Measurements from ENCODE around the gene TCF21. TPM values are rescaled to one million over a fixed set of nuclear protein-coding genes. Genes with fewer than 3 reads are reported as not detected.
"Not testable (repeated sequence)": the region's sequence is repeated elsewhere in the genome, so short reads cannot be mapped to it uniquely, and the experiment has no call there.

TCF21 gene
- total RNA-seq, 1 donor from 2014 or later = 5.2 TPM

DNA sequence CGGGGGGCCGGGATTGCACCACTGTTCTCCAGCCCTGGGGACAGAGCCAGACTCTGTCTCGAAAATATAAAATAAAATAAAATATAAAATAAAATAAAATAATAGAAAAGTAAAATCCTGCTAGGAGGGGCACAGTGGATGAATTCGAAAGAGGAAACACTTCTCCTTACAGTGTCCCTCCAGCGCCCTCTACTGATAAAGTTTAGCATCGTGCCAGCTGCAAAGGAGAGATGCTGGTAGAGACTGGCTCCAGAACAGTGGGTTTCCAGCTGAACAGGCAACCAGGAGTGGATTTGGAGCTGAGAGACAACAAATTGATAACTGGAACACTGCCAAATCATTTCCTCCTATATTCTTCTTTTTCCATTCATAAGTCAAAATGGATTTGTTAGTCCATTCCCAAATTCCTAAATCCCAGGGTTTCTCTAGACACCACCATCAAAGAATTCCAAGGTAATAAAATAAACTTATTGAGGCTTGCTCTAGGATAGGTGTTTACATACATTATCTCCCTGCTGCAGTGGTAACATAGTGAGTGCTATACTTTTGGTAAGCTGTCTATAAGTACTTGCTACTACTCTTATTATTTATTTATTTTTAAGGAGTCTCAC is 32.4 kb downstream of the TCF21 start:
- no peak for DNase-seq (ENCODE audit: low spot score)

DNA sequence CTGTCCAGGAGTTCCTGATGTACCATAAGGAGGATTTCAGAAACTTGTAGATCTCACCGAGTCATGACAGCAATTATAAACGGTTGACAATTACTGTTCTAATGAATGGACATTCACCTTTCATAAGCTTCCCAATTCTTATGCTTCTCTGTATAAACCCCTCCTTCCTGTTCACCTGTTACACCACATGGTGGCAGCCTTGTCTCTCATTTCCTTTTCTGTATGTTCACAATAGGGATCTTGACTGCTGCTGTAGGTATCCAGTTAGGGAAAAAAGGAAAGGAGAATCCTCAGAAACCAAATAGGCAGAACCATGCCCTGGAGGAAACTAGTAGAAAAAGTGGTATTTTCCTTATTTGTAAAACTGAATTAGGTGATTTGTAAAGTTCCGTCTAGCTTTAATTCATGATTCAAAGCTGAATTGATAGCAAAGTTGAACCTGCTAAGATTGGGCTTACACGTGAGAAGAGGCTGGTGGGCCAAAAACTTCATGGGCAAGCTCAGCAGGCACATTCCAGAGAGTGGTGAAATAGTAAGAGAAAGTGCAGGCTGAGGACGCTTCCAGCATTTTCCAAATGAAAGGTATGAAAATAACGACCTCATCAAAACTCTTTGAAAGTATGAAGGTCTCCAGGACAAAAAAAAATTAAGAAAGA is 35.2 kb downstream of the TCF21 start:
- DNase-seq (ENCODE audit: low spot score) = no peak

DNA sequence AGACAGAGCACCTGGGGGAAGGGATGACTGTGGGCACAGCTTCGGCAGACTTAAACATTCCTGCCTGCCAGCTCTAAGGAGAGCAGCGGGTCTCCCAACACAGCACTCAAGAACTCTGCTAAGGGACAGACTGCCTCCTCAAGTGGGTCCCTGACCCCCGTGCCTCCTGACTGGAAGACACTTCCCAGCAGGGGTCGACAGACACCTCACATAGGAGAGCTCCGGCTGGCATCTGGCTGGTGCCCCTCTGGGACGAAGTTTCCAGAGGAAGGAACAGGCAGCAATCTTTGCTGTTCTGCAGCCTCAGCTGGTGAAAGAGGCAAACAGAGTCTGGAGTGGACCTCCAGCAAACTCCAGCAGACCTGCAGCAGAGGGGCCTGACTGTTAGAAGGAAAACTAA is 42.3 kb downstream of the TCF21 start:
- DNase-seq (ENCODE audit: low spot score) = not testable (repeated sequence)

DNA sequence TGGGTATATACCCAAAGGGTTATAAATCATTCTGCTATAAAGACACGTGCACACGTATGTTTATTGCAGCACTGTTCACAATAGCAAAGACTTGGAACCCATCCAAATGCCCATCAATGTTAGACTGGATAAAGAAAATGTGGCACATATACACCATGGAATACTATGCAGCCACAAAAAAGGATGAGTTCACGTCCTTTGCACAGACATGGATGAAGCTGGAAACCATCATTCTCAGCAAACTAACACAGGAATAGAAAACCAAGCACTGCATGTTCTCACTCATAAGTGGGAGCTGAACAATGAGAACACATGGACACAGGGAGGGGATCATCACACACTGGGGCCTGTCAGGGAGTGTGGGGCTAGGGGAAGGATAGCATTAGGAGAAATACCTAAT is 47.4 kb downstream of the TCF21 start:
- not testable (repeated sequence) for DNase-seq (ENCODE audit: low spot score)

DNA sequence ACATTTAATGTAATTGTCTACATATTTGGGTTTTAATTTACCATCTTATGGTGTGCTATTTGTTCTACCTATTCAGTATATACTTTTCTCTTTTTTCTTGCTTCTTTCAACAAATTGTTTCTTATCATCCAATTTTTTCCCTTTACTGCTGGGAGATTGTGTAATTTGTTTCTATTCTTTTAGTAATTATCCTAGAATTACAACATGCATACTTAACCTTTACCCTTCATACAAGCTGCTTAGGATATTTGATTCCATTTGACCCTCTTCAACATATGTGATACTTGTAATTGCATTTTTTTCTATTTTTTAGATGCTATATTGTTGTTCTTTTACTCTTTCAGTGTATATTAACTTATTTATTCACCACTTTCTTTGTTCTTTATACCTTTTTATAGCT is 49.0 kb downstream of the TCF21 start:
- no peak for DNase-seq (ENCODE audit: low spot score)

DNA sequence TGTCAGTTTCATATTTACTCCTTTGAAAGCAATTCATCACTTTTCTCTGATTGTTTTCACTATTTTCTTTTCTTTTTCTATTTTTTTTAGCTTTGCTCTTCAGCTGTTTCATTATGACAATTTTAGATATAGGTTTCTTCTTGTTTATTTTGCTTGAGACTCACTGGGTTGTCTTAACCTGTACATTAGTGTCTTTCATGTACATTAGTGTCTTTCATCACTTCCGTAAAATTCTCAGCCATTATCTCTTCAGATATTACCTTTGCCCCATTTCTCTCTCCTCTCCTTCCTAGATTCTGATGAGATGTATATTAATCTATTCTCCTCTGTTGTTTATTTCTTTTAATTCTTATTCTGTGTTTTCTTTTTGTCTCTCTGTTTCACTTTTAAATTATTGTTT is 49.6 kb downstream of the TCF21 start:
- no peak for DNase-seq (ENCODE audit: low spot score)

DNA sequence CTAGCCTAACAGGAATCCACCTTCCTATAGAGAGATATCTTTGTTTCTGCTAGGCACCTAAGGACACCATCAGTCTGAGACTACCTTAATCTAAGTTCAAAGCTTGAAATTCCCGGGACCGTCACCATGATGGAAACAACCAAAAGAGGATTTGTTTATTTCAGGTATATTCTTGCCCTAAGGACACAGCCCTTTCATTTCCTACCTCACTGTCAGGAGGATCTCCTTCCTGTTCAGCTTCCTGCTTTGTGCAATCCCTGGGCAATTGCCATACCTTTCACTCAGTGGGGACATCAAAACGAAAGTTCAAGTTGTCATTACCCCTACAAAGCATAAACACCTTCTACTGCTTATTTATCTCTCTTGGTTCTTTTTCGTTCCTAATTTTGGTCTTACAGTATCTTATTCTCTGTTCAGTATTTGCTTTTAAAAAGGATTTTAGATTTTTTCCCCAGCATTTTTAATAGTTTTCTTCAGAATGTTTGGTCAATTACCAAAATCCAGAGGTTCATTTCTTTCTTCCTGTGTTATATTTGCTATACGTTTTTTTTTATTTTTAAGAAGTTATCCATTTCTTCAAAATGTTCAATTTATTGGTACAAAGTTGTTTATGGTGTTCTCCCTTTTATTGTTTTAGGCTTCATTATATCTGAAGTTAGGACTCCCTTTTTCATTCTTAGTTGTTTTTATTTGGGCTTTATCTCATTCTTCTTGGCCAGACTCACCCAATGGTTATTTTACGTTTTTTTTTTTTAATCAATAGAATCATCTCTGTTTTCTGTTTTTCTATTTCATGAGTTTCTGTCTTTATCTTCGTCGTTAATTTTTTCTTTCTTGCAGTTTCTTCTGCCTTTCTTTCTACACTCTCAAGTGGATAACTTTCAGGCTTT is 51.1 kb downstream of the TCF21 start:
- no peak for DNase-seq (ENCODE audit: low spot score)

Other genes with a start within 250 kb of the TCF21 start
- gene TBPL1, start 64.1 kb downstream of the TCF21 start, total RNA-seq = 16.5 TPM
- gene SLC2A12, start 163.5 kb downstream of the TCF21 start, total RNA-seq = 0.13 TPM

All from mesenteric fat pad (tissue), 1 donor.